EL (cell line): ENCODE measurements around the gene DAAM1.
A peak's percentile ranks its signal among the peaks of the same experiment; 100 is the strongest.

Experiments used
- DNase-seq: peaks from one replicate; pipeline ENCODE4 v3.0.0-alpha.2; 2016

The DAAM1 gene

DNA sequence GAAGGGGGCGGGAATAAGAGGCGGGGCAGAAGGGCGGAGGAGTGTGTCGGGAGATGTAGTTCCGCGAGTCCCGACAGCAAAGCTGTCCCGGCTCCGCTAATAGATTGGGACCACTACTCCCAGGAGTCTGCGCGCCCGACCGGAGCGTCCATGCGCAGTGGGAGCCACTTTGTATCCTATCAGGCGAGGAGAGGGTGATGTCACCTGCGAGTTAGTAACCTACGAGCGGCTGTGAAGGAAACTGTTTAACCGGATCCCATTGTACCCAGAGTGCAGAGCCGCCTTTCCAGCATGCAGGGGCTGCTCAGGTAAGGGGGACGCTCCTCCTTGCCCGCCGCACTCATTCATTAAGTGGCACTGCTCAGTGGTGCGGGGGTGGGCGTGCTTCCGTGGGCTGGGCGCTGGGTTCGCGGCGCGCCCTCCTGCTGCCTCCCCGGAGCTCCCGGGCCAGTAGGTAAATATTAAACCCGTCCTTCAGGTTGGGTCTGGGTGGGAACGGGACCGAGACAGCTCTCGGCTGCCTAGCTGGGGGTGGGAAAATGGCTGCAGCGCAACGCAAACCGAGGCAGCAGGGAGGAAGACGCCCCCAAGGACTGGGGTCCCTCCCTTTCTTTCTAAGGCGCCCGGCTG, at the start of gene DAAM1:
DAAM1 (plus strand) TSS at position 207 of the 630 bp plus-strand sequence. CDS start 74,811 bp downstream, outside the sequence.
- peak; percentile 99 for DNase-seq

DNA sequence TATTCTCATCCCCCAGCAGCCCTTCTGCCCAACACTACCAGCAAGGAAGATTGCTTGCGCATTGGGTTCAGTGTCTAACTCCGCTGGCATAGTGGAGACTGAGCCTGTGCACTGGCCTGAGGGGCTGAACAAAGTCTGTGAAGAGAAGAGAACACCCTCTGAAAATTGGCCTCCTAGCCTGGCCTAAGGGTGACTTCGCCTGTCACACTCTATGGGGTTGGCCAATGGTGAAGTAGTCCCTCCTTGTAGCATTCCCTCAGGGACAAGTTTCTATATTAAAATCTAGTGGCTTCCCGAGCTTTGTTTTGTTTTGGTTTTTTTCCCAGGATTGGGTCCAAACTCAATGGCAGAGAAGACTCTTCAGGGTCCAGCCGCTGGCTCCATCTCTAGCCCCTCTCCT, 49.1 kb upstream of the DAAM1 start:
- no peak for DNase-seq

DNA sequence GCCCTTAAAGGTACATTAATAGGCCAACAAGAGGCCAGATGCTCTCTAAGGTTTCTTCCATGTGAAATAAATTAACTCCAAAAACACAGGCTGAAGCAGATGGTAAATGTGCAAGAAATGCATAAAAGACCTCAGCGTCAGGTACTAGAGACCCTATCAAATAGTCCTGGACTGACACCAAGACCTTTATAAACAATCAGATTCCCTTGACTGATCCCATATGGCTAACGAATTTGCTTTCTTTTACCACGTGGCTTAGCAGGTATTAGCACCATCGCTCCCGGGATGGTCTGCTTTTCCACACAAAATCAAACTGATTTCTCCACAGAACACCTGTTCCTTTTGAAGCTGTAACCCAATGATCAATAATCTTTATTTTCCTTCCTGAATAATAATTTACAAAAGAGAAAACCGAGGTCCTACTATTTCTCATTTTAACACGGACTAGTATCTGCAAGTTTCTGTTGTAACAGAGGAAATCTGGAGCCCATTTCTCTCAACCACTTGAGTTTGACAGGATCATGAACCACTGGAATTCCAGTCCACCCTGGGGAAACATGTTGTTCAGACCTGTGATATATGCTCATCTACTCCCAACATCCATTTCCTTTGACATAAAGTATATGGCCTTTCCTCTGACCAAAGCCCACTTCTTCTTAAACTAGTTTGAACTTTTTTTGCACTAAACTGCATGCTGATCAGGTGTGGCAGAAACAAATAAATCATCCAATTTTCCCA, 48.2 kb upstream of the DAAM1 start:
- no peak for DNase-seq

DNA sequence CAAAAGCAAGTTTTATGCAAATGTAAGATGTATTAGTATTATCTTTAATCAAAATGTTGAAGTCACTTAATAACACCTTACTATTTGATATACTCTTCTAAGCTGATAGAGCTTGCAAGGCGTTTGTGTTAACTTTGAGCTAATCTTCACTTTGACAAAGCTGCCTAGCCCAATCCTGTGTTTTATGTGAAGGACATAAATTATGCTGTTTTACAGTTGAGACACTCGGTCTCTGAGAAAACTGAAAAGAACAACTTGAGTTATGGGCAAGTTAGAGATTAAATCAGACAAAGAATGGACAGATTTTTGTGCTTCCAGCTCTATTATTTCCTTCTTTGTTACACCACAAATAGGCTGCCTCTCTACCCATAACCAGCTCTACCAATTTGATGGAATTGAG, 42.0 kb upstream of the DAAM1 start:
- no peak for DNase-seq

DNA sequence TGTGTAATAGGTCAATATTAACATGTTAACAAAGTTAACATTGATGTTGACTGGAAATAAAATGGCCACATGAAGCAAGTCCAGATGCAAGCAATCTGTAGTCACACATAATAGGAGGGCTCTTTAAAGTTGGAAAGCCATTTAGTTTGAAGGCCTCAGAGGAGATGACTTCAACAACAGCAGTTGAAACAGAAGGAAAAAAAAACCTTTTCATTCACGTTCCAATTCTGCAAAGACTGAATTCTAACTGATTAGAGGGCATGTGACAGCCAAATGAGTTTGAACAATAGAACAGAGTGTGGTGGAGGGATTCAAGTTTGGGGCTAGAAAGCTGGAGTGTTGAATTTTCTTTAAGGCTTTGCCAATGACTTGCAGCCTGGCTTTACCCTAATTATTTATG, 41.5 kb upstream of the DAAM1 start:
- DNase-seq = no peak

DNA sequence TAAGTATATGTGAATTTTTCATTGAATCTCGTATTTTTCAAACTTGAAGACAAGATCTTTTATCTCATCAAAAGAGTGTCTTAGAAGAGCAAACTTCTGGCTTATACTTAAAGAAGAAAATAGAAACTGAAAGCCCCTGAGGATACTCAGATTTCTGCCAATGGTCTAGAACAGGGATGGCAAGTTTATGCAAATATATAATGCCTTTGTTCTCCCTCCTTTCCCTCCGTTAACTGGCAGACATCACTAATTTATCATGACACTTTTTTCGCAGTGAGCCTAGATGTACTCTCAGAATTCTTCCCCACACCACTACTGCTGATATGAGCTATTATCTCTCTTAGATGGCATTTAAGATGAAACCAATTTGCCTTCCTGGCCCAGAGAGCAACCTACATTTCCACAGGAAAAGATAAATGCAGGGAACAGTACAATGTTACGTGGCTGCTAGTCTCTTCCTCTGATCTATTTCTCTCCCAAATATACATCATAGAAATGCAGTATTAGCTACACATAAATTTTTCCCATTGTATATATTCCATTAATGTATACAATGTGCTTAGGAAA, 40.0 kb upstream of the DAAM1 start:
- DNase-seq = no peak

DNA sequence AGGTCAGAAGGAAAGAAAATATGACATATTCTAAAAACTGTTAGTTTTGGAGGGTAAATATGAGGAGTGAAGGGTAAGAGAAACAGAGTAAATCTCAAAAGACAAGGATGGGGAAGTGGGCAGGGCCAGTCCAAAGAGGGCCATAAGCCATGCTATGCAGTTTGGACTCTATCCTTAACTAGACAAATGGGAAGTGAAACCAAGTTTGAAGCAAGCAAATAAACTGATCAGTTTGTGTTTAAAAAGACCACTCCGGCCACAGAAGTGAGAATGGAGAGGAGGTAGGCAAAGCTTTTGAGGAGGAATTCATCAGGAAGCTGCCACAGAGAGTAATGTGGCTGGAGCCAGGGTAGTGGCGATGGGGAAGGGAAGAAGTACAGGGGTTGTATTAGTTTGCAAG, 37.5 kb upstream of the DAAM1 start:
- no peak for DNase-seq

DNA sequence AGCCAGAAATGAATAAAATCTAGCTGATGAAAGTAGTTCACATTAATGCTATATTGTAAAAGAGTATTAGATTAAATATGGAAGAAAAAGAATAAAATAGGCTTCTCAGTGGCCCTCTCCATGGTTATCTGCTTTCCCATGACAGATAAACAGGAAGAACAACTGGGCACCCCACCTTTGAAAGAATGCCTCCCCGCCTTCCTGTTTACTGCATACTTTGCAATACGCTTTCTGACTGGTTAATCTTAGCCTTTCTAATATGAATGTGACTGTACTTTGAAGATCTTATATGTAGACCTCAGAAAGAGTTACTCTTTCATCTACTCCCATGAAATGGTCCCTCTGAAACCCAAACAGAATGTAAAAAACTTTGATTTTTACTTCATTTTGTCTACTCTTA, 34.1 kb upstream of the DAAM1 start:
- DNase-seq = no peak

DNA sequence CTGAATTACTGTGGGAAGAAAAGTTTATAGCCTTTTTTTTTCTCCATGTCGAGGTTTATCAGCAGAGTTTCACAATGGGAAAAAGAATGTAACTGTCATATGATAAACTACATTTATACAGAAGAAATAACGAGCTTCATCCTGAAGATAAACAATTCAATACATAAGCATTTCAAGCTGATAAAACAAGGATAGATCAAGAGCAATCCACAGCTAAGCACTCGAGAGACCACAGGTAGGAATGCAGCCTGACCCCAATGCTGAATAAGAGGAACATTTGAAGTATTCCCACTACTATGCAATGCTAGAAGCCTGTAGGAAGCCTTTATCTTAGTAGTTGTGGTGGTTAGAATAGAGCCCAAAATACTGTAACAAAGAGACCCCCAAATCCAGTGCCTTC, 32.6 kb upstream of the DAAM1 start:
- DNase-seq = no peak

DNA sequence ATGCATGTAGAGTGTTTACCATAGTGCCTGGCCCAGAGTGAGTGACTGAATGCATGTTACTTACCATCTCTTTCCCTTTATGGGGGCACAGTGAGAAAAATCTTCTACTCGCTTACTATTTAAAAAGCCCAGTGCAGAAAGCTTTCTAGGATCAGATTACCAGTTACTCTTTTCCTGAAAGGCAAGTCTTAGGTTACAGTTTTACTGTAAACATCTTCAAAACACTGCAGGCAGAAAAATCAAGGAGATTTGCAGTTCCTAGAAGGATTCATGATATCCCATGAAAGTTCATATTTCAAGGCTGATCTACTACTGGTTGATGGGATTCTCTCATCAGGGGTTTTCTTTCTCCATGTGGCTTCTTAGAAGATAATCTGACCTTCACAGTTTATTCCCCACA, 29.3 kb upstream of the DAAM1 start:
- DNase-seq = no peak

DNA sequence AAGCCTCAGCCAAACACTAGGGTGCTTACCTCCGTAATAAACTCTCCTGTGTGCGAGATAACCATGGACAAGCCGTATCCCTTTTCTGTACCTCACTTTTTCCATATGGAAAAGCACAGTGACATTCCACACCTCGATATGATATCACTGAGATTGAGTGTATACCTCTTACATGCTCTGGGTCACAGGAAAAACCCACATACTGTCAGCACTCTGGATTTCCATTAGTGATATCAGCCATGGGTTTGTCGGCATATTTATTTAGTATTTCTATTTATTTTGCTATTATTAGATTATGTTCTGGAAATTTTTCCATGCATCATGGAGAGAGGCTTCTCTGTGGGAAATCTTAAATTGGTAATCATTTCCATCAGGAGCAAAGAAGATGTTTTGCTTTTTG, 28.0 kb upstream of the DAAM1 start:
- no peak for DNase-seq

DNA sequence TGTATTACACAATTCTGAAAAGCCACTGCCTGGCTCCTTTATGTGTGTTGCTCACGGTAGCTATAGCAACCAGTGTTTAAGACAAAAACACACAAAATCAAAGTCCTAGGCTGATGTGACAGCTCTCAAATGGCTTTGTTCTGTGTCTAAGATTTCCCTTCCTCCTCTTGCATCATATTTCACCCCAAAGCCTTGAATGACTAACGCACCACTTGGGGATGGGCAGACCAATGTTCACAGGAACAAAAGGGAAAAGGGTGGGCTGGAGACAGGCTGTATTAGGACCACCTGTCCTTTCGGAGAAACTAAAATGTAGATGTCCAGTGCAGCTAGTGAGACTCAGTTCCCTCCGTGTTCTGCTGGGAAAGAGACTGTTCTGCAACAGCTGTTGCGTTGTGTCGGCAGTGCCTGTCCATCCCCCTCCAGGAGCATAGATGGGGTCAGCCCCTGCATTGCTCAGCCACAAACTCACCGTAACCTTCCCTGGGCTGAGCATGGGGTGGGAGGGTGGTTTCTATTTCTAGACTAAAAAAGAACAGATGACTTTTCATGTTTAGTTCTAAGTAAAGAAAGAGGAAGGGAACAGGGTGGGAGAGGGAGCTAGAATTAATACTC, 26.8 kb upstream of the DAAM1 start:
- peak; percentile 25 for DNase-seq

DNA sequence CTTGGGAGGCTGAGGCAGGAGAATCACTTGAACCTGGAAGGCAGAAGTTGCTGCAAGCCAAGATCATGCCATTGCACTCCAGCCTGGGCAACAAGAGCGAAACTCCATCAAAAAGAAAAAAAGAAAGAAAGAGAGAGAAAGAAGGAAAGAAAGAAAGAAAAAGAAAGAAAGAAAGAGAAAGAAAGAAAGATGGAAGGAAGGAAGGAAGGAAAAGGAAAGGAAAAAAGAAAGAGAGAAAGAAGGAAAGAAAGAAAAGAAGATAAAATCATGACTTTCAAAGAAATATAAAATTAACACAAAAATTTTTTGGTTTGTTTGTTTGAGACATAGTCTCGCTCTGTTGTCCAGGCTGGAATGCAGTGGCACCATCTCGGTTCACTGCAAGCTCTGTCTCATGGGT, 22.2 kb upstream of the DAAM1 start:
- no peak for DNase-seq

DNA sequence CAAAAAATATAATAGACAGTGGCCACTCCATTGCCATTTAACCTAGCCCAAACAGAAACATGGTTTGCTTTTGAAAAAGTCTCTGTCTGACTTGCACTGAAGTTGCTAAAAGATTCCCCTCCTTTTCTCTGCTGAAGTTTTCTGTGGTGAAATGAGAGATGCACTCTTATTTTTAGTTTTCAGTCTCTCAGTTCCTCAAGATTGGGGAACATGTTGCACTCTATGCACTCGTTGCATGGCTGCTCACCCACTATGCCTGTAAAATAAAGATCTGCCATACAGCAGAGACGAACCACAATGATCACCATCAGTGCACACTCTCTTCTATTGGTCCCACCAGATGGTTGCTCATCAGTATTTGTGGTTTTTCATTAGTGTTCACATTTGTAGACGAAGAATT, 13.1 kb upstream of the DAAM1 start:
- DNase-seq = no peak

DNA sequence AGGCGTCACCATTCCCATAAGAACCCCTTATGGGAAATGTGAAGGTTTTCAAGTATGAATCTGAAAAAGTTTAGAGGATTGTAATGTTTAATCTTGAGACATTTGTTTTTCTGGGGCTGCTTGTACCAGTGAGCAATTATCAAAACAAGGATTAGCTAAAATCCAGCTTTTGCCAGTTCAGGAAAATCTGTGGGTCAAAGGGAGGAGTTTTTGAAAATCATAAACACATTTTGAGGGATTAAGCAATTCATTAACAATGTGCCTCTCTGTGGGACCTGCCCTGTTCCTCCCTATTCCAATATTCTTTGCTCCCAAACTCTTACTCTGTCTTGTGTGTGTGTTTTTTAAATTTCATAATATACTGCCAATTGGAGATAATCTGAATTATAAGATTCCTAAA, 11.7 kb upstream of the DAAM1 start:
- no peak for DNase-seq

DNA sequence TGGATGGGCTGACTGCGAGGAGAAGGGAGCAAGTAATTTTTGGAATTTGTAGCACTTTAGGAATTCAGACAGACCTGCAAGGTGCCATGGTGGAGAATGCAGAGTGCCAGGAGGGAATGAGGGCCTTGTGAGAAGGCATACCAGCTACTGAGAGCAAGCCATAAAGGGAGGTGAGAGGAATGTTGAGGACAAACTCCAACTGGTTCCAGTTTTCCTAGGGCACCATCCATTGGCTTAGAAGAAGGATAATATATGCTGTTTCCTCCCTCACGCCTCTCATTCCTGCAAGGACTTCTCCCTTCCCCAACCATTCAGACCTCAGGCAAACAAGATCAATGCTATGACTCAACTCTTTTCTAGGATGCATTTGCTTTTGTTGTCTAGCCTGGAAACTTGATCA, 11.2 kb upstream of the DAAM1 start:
- no peak for DNase-seq

DNA sequence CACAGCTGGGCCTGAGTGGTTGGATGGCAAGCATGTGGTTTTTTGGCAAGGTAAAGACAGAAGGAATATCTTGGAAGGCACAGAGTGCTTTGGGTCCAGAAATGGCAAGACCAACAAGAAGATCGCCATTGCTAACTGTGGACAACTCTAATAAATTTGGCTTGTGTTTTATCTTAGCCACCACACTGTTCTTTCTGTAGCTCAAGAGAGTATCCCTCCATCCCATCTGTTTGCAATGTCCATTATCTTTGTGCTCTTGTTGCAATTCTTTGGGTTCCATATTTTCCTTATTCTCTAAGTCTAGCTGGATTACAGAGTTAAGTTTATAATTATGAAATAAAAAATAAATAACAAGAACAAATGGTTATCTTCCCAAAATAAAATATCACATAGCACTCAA, 6.7 kb upstream of the DAAM1 start:
- DNase-seq = no peak

DNA sequence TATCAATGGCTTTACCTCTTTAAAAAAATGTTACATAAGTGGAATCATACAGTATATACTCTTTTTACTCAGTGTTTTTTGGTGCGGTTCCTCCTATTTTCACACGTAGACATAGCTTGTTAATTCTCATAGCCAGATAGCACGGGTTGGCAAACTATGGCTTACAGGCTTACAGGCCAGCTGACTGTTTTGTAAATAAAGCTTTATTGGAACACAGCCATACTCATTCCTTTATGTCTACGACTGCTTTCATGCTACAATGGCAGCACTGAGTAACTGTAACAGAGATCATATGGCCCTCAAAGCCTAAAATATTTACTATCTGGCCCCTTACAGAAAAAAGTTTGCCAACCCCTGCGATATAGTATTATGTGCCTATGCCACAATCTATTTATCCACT, 5.8 kb upstream of the DAAM1 start:
- DNase-seq = no peak

DNA sequence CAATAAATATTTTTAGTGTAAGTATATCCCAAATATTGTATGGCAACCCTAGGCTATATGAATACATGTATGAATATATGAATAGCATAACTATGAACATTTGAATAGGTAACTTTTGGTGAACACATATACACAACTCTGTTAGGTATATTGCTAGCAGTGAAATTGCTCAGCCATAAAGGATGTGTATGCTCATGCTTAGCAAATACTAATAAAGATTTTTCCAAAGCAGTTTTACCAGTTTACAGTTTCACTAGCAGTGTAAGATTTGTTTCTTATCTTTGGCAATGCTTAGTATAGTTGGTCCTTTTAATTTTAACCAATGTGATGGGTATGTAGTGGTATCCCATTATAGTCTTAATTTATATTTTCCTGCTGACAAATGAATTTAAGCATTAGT, 5.3 kb upstream of the DAAM1 start:
- no peak for DNase-seq

DNA sequence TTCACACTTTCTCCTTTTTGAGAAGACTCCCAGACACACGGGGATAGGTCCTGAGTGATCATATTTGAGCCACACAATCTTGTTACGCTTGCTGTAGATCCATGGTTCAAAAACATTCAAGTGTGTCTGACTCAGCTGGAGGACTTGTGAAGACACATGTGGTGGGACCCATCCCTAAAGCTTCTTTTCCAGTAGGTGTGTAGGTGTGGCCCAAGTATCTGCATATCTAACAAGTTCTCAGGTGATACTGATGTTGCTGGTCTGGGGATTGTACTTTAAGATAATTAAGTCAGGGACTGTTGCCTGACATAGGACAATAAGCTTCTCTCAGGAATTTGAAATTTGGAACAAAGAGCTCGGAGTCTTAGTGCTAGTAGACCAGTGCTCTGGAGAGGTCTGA, 4.1 kb upstream of the DAAM1 start:
- DNase-seq = no peak

DNA sequence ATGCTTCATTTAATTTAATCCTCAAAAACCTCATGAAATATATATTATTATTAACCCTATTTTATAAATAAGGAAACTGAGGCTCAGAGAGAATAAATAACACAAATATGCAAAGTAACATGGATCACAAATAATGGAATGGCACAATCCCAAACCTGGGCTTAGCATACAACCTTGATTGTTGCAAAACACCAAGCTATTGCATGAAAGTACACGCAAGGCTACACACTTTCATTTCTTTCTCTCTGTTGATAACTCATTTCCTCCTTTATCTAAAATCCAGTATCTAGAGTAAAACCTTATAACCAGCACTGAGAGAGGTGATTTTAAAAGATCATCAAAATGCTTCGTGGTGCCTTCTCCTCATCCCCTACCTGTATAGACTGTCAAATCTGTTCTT, 2.8 kb upstream of the DAAM1 start:
- no peak for DNase-seq

DNA sequence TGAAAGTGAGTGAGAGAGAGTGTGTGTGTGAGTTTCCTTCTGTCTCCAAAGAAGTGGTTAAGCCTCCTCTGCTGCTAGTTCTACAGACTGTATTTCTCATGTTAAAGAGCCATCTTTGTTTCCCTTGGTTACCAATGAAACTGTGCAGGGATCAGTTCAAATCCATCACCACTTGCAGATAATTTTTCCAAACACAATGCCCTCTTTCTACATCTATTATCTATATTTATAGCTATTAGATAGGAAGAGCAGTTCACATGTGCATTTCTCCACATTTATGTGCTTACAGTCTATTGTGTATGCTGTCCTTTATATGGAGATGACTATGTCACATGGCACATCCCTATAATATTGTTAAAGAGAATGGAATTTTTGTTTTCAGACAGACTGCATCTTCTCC, 2.2 kb upstream of the DAAM1 start:
- no peak for DNase-seq

DNA sequence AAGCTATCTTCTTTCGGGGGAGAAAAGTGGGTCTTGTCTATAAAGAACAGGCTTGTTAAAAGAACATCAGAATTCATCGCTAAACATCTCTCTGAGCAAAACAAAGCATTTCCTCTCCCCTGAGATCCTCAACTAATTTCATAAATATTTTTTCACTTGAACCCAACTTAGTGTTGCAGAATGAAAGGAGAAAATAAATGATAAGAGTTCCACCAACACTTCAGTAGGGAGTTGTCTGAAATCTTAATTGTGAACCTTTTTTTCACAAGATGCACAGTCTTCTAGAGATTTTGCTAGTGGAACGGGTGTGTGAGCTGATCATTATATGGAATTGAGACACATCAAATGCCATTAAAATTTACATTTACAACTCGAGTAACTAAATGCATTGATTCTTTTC, 1.3 kb upstream of the DAAM1 start:
- DNase-seq = no peak

DNA sequence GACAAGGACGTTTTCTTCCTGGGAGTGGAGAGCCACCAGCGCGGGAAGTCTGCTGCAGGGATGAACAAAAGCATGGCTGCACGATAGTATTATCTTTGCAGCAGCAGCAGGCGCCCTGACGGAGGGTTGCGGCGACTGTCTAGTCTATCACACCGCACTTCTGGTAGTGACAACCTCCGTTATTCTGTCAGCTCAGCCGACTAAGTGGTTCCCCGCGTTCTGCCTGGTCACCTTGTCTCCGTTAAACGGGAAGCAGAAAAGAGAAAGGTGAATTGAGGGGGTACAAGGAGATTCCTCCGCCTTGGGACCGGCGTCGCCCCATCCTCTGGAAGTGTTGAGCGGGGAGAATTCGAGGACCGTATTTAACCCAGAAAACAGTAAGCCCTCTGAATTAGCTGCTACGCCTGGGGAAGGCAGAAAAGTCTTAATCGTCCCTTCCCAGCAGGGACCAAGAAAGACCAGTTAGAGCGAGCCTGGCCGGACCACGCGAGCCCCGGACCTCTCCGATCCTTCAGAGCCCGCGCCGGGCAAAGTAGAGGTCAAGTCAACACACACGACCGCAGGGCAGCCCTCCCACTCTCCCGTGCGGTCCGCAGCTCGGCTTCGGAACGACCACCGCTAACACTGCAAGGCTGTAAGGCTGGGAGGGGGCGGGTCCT, 536 bp upstream of the DAAM1 start:
- peak; percentile 28 for DNase-seq
